A172 (cell line): Measurements from ENCODE around the gene SLC9A4. TPM values are rescaled to one million over a fixed set of nuclear protein-coding genes. Genes with fewer than 3 reads are reported as not detected.
A peak's percentile ranks its signal among the peaks of the same experiment; 100 is the strongest.

Experiments
- DNase-seq: peaks from one replicate; pipeline ENCODE4 v3.0.0-alpha.2; 2015; ENCODE audit warnings: low spot score
- total RNA-seq: library from RNA; depleted of rRNA; stranded (reverse); fragments of >200 nt; shearing (Covaris generic); gene quantifications from 2 replicates; pipeline ENCODE4 v1.2.3, GENCODE V29; 2014; rRNA removed

The SLC9A4 gene
- total RNA-seq, result 0.31 and 0.84 TPM in 2 replicates

GRCh38 chr2:102473020-102473419 lies at the start of gene SLC9A4:
TSS of gene SLC9A4 (plus strand) at chr2:102473226. CDS start at chr2:102473760, 534 bp downstream.
- peak; percentile 38 for DNase-seq

- no peak for DNase-seq
Measured at GRCh38 chr2:102423368-102423767, 49.7 kb upstream of the SLC9A4 start.

- DNase-seq, result no peak
Measured at GRCh38 chr2:102424754-102425153, 48.3 kb upstream of the SLC9A4 start.

GRCh38 chr2:102425441-102426132 lies 47.4 kb upstream of the SLC9A4 start:
- no peak for DNase-seq

GRCh38 chr2:102427249-102427648 lies 45.8 kb upstream of the SLC9A4 start:
- DNase-seq, result no peak

GRCh38 chr2:102428573-102428972 lies 44.5 kb upstream of the SLC9A4 start:
- no peak for DNase-seq

GRCh38 chr2:102432386-102432785 lies 40.6 kb upstream of the SLC9A4 start:
- no peak for DNase-seq

- DNase-seq, result no peak
Measured at GRCh38 chr2:102433973-102434654, 38.9 kb upstream of the SLC9A4 start.

- DNase-seq, result no peak
Measured at GRCh38 chr2:102434655-102435381, 38.2 kb upstream of the SLC9A4 start.

- DNase-seq, result no peak
Measured at GRCh38 chr2:102435741-102436140, 37.3 kb upstream of the SLC9A4 start.

- DNase-seq, result peak; percentile 53
Measured at GRCh38 chr2:102436323-102436722, 36.7 kb upstream of the SLC9A4 start.

GRCh38 chr2:102437122-102437521 lies 35.9 kb upstream of the SLC9A4 start:
- no peak for DNase-seq

GRCh38 chr2:102438111-102438510 lies 34.9 kb upstream of the SLC9A4 start:
- DNase-seq, result no peak

GRCh38 chr2:102438578-102438977 lies 34.4 kb upstream of the SLC9A4 start:
- DNase-seq, result no peak

GRCh38 chr2:102439065-102439695 lies 33.8 kb upstream of the SLC9A4 start:
- peak; percentile 67 for DNase-seq

GRCh38 chr2:102442967-102443828 lies 29.8 kb upstream of the SLC9A4 start:
- DNase-seq, result peak; percentile 20

- no peak for DNase-seq
Measured at GRCh38 chr2:102444233-102444632, 28.8 kb upstream of the SLC9A4 start.

GRCh38 chr2:102446936-102447335 lies 26.1 kb upstream of the SLC9A4 start:
- DNase-seq, result no peak

GRCh38 chr2:102449370-102449974 lies 23.6 kb upstream of the SLC9A4 start:
- peak; percentile 46 for DNase-seq

- no peak for DNase-seq
Measured at GRCh38 chr2:102451968-102452367, 21.1 kb upstream of the SLC9A4 start.

GRCh38 chr2:102453501-102453900 lies 19.5 kb upstream of the SLC9A4 start:
- no peak for DNase-seq
